Coronary artery (tissue), 2 donors: ENCODE results near the gene AP3D1.
"Not testable (repeated sequence)": the region's sequence is repeated elsewhere in the genome, so short reads cannot be mapped to it uniquely, and the experiment has no call there.

Source experiments
- DNase-seq: peaks from one replicate; pipeline ENCODE4 v3.0.0-alpha.2; 2017; ENCODE audit warnings: low spot score
- H3K27ac ChIP-seq, 2 donors: fragments of 200-600 bp; sonication (generic); one replicate each; pipeline ENCODE4 v1.5.1; 2016 to 2019
- H3K4me3 ChIP-seq: fragments of 200-600 bp; sonication (generic); 2 replicates; pipeline ENCODE4 v1.5.1; 2016; ENCODE audit warnings: mild to moderate bottlenecking, moderate library complexity
- TF ChIP-seq, protein P1 (sequence below): fragments of 200-600 bp; sonication (generic); IDR thresholded peaks from one replicate; pipeline ENCODE4 v1.5.1; 2019; ENCODE audit warnings: antibody characterized with exemption

AP3D1 gene

DNA sequence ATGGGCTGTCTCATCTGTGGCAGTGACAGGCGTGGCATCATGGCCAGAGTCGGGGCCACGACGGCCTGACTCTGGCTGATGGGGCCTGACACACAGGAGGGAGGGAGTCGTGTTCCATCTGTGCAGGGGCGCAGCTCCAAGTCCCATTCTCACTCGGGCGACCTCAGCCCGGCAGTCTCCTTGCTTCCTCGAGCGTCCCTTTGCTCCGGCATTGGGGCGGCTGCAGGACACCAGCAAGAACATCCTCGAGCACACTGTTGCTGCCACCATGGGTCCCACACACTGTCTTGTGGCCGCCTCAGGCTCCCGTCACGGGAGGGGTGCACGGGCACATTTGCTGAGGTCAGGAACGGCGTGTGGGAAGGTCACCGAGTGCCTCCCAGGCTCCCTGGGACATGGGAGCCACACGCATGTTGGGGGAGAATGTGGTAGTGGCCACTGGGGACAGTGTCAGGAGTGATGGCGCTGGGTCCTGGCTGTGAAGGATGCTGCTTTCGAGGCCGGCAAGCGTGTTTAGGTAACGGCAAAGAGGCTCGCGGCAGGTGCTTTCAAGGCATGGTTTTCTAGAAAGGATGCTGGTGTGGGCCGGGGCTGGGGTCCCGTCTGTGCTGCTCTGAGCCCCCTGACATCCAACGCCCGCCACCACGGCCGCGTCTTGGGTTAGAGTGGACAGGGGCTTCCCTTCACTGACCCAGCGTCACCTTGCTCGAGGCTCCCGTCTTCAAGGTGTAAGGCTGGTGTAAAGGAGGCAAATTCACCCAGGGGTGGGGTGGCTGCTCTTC lies 51.2 kb downstream of the AP3D1 start:
- TF ChIP-seq, protein P1, sequence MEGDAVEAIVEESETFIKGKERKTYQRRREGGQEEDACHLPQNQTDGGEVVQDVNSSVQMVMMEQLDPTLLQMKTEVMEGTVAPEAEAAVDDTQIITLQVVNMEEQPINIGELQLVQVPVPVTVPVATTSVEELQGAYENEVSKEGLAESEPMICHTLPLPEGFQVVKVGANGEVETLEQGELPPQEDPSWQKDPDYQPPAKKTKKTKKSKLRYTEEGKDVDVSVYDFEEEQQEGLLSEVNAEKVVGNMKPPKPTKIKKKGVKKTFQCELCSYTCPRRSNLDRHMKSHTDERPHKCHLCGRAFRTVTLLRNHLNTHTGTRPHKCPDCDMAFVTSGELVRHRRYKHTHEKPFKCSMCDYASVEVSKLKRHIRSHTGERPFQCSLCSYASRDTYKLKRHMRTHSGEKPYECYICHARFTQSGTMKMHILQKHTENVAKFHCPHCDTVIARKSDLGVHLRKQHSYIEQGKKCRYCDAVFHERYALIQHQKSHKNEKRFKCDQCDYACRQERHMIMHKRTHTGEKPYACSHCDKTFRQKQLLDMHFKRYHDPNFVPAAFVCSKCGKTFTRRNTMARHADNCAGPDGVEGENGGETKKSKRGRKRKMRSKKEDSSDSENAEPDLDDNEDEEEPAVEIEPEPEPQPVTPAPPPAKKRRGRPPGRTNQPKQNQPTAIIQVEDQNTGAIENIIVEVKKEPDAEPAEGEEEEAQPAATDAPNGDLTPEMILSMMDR = no peak
- no peak for DNase-seq
- H3K27ac ChIP-seq = no peak overlapping the region
- H3K4me3 ChIP-seq = no peak overlapping the region

DNA sequence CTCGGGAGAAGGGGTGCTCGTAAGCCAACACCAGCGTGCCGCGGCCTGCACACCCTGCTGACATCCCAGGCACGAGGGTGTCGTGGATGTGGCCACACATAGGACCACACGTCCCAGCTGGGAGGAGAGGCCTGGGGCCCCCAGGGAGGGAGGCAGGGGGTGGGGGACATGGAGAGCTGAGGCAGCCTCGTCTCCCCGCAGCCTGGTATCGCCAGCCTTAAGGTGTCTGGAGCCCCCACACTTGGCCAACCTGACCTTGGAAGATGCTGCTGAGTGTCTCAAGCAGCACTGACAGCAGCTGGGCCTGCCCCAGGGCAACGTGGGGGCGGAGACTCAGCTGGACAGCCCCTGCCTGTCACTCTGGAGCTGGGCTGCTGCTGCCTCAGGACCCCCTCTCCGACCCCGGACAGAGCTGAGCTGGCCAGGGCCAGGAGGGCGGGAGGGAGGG lies 52.3 kb downstream of the AP3D1 start:
- no peak overlapping the region for H3K4me3 ChIP-seq
- peak overlapping the region in 1 of 2 donors; percentile 22 for H3K27ac ChIP-seq
- DNase-seq = no peak
- TF ChIP-seq, protein P1 = no peak

DNA sequence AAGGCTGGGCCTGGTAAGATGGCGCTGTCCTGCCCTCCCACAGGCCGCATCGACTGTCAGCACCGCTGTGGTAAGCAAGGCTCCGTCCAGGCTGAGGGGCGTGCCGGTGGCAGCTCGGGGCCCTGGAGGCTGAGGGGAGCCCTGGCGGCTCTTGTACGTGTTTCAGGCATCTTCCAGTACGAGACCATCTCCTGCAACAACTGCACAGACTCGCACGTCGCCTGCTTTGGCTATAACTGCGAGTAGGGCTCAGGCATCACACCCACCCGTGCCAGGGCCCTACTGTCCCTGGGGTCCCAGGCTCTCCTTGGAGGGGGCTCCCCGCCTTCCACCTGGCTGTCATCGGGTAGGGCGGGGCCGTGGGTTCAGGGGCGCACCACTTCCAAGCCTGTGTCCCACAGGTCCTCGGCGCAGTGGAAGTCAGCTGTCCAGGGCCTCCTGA lies 53.5 kb downstream of the AP3D1 start:
- H3K4me3 ChIP-seq = peak overlapping the region; percentile 77
- TF ChIP-seq, protein P1 = no peak
- DNase-seq = no peak
- H3K27ac ChIP-seq = no peak overlapping the region

DNA sequence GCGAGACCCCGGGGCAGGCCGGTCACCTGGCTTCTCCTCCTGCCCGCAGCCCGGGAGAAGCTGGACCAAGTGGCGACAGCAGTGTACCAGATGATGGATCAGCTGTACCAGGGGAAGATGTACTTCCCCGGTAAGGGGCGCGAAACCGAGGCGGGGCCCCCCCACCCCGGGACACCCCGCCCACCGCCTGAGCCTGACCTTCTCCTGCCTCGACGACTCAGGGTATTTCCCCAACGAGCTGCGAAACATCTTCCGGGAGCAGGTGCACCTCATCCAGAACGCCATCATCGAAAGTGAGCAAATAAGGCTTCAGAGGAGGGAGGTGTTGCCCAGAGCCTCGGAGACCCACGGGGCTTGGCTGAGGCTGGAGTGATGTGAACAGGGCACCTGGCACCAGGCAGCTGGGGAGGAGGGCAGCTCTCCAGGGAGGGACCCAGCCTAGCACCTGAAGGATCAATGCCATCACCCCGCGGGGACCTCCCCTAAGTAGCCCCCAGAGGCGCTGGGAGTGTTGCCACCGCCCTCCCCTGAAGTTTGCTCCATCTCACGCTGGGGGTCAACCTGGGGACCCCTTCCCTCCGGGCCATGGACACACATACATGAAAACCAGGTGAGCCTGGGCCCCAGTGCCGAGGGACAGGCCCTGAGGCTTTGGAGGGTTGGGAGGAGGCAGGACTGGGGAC lies 54.0 kb downstream of the AP3D1 start:
- peak overlapping the region; percentile 62 to 97 for H3K27ac ChIP-seq
- TF ChIP-seq, protein P1 = no peak
- no peak for DNase-seq
- H3K4me3 ChIP-seq = peak overlapping the region; percentile 77

DNA sequence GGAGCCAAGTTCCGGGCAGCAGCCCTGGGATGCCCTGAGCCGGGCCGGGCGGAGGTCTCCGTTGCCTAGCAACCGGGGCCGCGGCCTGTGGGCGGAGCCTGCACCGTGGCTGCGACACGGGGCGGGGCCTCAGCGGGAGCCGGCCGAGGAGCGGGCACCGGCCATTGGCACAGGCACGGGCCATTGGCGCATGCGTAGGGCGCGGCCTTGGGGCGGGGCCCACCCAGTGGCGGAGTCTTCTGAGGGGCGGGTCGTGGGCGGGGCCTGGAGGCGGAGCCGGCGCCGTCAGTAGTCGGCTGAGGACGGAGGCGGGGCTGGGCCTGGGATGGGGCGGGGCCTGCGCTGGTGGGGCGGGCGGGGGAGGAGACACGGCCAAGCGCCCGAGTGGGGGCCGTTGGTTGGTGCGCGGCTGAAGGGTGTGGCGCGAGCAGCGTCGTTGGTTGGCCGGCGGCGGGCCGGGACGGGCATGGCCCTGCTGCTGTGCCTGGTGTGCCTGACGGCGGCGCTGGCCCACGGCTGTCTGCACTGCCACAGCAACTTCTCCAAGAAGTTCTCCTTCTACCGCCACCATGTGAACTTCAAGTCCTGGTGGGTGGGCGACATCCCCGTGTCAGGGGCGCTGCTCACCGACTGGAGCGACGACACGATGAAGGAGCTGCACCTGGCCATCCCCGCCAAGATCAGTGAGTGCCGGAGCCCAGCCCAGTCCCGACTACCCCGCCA lies 54.7 kb downstream of the AP3D1 start, which contains the start of gene IZUMO4:
TSS of gene IZUMO4 (plus strand) at position 436 of the 723 bp plus-strand sequence. CDS start at position 467, 31 bp downstream.
- Histone ChIP-seq H3K27ac (peak within 1 kb of the TSS; percentile 92 to 97), H3K4me3 (peak within 1 kb of the TSS; percentile 87)
- TF ChIP-seq, protein P1 = no peak
- peak; percentile 98 for DNase-seq

DNA sequence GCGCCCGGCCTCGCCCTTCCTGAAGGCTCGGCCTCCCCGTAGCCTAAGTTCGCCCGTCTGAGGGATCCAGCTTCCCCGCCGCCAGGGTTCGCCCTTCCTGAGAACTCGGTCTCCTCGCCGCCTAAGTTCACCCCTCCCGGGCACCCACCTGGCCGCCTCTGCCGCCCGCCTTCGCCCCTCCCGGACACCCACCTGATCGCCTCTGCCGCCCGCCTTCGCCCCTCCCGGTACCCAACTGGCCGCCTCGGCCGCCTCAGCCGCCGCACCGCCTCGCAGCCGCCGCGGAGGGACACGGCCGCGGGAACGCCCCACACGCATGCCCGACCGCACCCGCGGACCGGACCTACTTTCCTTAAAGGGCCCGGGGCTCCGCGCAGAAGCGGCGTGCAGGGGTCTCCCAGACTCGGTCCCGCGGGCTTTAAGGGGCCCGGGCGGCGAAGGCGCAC lies 55.3 kb downstream of the AP3D1 start, which contains the start of gene MOB3A:
TSS of gene MOB3A (minus strand) at position 293 of the 446 bp plus-strand sequence. CDS start 17,766 bp downstream, outside the sequence.
- peak within 1 kb of the TSS; percentile 92 to 97 for H3K27ac ChIP-seq
- H3K4me3 ChIP-seq = peak within 1 kb of the TSS; percentile 87
- TF ChIP-seq, protein P1 = peak; percentile 9
- peak; percentile 93 for DNase-seq

DNA sequence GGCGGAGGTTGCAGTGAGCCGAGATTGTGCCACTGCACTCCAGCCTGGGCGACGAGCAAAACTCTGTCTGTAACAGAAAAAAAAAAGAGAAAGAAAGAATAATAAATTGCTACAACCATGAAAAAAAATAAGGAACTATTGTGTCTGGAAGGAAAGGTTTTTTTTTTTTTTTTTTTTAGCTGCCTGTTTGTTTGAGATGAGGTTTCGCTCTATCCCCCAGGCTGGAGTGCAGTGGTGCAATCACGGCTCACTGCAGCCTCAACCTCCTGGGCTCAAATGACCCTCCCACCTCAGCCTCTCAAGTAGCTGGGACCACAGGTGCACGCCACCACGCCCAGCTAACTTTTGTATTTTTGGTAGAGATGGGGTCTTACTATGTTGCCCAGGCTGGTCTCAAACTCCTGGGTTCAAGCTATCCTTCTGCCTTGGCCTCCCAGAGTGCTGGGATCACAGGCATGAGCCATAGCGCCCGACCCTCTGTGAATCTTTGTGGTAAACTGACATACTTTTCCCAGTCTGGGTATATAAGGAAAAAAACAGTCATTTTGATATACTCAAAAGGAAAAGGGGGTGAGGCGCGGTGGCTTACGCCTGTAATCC lies 59.3 kb downstream of the AP3D1 start:
- peak overlapping the region in 1 of 2 donors; percentile 80 for H3K27ac ChIP-seq
- not testable (repeated sequence) for H3K4me3 ChIP-seq, DNase-seq
